GM19397 (cell line): ENCODE measurements around the gene CTNNA3.

Source experiments
- ATAC-seq: cut with Tn5 transposase; IDR thresholded peaks from one replicate; pipeline ENCODE4 v1.9.1; 2021; ENCODE audit warnings: mild to moderate bottlenecking, moderate library complexity; ENCODE audit not compliant: unreplicated experiment

Gene CTNNA3

DNA sequence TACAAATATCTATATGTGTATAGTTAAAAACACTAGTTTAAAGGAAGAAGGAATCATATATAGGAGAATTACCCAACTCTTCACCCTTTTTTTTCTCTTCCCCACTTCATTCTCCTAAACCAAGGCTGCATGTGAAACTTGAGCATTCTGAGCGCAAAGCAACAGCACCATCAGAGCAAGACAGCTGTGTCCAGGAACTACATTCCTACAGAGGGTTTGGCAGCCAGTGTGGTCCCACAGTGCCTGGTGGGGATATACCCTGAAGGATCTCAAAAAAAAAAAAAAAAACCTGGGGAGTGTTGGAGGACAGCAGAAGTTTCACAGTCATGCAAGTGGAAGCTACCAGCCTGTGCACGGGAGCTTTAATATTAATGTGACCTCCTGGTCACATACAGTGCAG, 310.4 kb downstream of the CTNNA3 start:
- no peak for ATAC-seq

DNA sequence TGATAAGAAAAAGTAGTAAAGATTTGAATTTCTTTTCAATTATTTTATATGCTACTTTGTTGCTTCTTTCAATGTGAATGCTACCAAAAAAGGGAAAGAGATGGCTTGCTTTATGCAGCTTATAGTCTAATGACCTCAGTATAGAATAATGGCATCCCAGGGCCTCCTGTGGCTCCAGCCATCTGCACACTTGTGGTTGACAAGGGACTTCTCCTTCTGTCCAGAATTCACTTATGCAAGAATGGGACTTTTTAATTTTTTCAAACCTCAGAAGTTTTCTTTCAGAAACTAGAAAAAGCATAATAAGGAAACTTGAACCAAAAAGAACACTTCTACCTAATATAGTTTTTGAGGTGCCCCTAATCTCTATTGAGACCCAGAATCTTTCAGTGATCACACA, 310.9 kb downstream of the CTNNA3 start:
- ATAC-seq = no peak

DNA sequence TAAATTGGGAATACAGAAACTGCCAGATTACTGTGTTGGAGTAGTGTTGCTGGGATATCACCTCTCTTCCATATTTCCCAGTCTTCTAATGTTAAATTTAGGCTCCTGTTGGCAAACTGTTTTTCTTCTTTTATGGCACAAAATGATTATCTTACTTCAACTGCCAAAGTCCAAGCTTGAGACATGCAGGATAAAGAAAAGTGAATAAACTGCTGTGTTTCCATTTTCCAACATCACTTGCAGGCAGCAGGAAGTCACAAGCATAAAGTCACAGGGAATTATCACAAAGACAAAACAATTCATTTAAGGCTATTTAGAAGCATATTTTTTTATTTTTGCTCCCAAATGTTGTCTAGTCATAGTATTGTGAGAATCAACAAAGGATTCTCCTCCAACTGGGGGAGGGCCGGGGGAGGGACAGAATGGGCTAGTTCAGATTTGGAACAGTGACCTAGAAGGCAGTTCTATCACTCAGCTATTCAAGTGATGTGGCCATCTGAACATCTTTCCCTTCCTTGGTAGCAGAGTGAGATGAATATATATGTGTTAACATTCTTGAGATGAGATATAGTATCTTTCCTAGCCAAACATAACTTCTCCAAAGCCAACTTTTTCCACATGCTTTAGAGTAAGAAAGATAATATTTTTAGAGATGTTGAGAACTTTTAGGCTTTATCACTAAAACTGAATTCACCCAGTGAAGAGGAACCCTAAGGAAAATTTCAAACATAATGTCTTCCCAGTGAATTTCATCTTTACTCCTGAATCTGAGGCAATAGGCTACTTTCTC, 364.7 kb downstream of the CTNNA3 start:
- no peak for ATAC-seq

- ATAC-seq = no peak
Measured at GRCh38 chr10:67327626-67328535, 368.1 kb downstream of the CTNNA3 start.

DNA sequence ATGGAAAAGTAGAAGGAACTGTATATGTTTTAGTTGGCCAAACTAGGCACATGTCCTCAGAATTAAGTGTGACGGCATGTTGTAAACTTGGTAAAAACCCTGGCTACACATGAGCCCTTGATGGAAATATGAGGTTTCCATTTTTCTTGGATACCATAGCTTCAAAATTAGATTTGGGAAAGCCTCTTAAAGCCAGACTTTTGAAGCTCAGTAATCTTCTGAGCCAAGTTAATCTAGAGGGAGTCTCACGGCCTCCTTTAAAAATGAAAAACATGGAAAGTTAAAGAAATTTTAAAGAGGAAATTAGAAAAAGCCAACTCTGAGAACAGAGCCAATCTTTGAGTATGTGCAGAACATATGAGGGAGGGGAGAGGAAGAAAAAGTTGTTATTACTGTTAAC, 376.0 kb downstream of the CTNNA3 start:
- ATAC-seq = no peak

GRCh38 chr10:67308912-67309311, 387.1 kb downstream of the CTNNA3 start:
- ATAC-seq = no peak

DNA sequence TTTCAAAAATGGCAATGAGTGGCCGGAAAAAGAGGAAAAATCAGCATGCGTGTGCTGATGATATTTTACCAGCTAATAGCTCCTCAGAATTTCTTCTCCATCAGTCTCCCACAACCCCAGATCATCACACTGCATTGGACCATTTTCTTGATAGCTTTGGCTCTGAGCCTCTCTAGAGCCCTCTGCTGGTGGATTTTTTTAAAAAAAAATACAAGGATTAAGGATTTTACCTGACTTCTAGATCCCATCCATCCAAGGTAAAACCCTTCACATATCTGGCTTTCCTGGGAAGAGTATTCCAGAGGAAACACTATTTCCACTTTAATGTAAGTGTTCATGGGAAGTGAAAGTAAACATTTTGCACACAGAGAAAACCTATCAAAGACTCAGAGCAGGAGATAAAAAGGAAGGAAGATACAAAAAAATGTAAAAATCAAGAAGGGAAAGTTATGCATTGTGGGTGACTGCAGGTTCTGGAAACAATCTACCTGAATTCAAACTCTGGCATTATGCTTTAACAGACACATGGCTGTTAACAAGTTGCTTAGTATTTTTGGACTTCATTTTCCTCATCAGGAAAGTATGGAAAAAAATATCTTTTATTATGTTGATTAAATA, 389.3 kb downstream of the CTNNA3 start:
- ATAC-seq = no peak

DNA sequence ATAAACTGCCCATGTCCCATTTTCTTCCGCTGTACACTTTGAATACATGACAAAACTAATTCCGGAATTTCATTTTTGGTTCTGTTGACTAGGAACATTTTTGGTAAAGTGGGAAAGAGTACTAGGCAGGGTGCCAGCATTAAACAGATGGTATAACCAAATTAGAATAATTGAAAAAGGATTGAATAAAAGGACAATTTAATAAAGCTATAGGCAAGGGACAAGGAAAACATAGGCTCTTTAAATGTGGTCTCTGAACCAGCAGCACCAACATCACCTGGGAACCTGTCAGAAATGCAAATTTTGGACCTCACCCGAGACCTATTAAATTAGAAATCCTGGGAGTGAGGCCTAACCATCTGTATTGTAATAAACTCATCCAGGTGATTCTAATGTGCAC, 393.3 kb downstream of the CTNNA3 start:
- ATAC-seq = no peak

DNA sequence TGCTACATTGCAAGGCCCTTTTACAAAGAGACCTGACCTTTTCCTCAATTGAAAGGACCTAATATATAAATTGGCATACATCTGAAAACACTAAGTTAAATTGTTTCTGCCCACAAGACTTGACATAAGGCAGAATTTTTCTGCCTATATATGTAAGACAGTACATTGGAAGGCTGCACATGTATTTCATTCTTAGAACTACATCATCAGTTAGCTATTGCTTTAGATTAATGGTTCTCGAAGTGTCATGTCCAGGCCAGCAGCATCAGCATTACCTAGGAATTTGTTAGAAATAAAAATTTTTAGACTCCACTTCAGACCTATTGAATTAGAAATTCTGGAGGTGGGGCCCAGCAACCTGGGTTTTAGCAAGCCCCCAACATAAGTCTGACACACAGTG, 396.2 kb downstream of the CTNNA3 start:
- ATAC-seq = no peak

GRCh38 chr10:67297637-67298181, 398.3 kb downstream of the CTNNA3 start:
- no peak for ATAC-seq

- no peak for ATAC-seq
Measured at GRCh38 chr10:67296926-67297325, 399.1 kb downstream of the CTNNA3 start.

- no peak for ATAC-seq
Measured at GRCh38 chr10:67288688-67289410, 407.1 kb downstream of the CTNNA3 start.

- ATAC-seq = no peak
Measured at GRCh38 chr10:67284589-67284988, 411.4 kb downstream of the CTNNA3 start.

DNA sequence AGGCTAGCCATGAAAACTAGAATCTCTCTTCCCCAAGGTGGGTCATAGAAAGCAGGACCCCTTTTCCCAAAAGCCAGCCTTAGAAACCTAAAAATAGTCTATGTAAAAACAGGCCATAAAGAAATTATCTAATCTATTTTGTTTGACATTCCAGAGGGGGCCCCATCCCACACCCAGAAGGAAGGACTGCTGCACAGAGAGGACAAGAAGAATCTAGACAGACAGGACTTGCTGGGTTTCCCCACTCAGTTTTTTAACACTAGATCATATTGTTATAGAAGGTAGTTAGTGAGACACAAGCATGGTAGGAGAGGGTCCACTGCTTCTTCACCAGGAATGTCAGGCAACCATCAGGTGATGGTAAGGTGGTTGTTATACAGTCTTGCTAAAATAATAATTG, 413.1 kb downstream of the CTNNA3 start:
- no peak for ATAC-seq

- ATAC-seq = no peak
Measured at GRCh38 chr10:67280405-67280804, 415.6 kb downstream of the CTNNA3 start.

GRCh38 chr10:67277402-67277801, 418.6 kb downstream of the CTNNA3 start:
- no peak for ATAC-seq

DNA sequence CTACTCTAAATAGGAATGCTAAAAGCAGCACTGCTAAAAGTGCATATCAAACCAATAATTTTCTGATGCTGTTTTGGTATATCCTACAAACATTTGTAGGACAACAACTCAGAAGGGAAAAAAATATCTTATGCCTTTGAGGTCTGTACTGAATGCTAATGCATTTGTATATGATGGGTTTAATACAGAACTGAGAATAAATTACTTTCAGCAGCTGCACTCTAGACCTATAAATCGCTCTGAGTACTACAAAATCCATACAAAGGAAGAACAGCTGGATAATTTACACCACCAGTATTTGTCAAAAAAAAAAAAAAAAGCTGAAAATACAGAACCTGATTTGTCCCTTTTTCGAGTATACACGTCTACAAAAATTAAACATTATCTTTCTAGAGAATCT, 426.2 kb downstream of the CTNNA3 start:
- no peak for ATAC-seq

- ATAC-seq = no peak
Measured at GRCh38 chr10:67268146-67268545, 427.8 kb downstream of the CTNNA3 start.

DNA sequence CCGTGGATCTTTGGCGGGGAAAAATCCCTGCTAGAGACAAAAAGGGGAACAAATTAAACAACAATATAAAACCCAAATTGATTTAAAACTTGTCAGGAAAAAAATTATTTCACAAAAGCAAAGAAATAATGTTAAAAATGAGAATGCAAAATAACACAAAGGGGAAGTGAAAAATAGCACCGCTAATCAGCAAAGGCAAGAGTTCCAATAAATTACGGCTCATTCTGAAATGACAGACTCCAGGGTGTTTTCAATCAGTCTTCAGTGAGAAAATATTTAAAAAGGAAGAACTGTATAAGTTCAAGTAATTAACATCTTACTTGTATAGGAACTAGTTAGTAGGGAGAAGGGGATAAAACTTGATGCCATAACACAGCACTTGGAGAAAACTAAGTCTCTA, 433.3 kb downstream of the CTNNA3 start:
- no peak for ATAC-seq

- no peak for ATAC-seq
Measured at GRCh38 chr10:67261300-67261797, 434.6 kb downstream of the CTNNA3 start.
